ENCODE data around the gene PITX3.
"Not testable (repeated sequence)": the region's sequence is repeated elsewhere in the genome, so short reads cannot be mapped to it uniquely, and the experiment has no call there.

The PITX3 gene

GRCh38 chr10:102225646-102226541 lies 15.4 kb downstream of the PITX3 start, which contains the start of gene ELOVL3:
TSS of gene ELOVL3 (plus strand) at chr10:102226299. CDS start at chr10:102226549, 250 bp downstream.
- DNase-seq: no peak

- no peak for DNase-seq
These were observed 18.5 kb downstream of the PITX3 start for GRCh38 chr10:102222797-102223196.

GRCh38 chr10:102220612-102221011 lies 20.7 kb downstream of the PITX3 start:
- DNase-seq: no peak

- no peak for DNase-seq
These were observed 21.9 kb downstream of the PITX3 start for GRCh38 chr10:102219370-102219769.

- not testable (repeated sequence) for DNase-seq
These were observed 27.7 kb downstream of the PITX3 start for GRCh38 chr10:102213599-102213998.

GRCh38 chr10:102211615-102212299 lies 29.6 kb downstream of the PITX3 start:
- no peak for DNase-seq

DNA sequence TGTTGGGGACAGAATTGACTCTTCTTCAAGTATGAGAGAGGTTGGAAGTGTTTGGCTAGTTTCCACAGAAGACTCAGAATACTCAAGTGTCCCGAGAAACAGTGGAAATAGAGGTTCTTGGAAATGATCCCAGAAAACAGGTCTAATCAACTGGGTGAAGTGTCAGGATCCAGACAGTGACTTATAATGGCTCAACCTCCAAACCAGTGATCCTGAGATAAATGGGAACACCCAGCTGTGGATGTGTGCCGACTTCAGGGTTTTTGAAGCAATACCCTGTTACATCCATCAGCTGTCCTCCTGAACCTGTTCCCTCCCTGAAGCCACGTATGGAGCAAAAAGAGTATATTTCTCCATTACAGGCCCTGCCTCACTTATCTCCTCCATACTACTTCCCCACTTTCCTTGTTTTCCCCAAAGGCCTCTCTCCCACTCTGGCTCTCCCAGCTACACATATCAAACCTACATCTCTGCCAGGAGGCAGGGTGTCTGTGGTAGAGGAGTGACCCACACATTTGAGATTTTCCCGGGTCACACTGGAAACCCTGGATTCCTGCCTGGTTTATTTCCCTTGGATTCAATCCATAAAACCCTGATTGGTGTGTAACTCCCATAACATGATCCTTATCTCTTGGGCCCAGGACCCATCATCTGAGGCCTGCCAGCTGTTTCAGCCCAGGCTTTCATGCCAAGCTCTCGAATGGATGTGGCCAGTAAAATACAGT lies 32.8 kb downstream of the PITX3 start:
- no peak for DNase-seq

- DNase-seq: no peak
These were observed 38.9 kb downstream of the PITX3 start for GRCh38 chr10:102202386-102202785.

GRCh38 chr10:102200751-102201640 lies 40.3 kb downstream of the PITX3 start:
- no peak for DNase-seq

GRCh38 chr10:102198027-102198426 lies 43.3 kb downstream of the PITX3 start:
- no peak for DNase-seq

GRCh38 chr10:102196893-102197292 lies 44.4 kb downstream of the PITX3 start:
- DNase-seq: no peak

GRCh38 chr10:102195296-102195870 lies 45.9 kb downstream of the PITX3 start:
- DNase-seq: no peak

GRCh38 chr10:102191956-102192355 lies 49.4 kb downstream of the PITX3 start:
- no peak for DNase-seq

- DNase-seq: not testable (repeated sequence)
These were observed 52.1 kb downstream of the PITX3 start for GRCh38 chr10:102188941-102189898.

DNA sequence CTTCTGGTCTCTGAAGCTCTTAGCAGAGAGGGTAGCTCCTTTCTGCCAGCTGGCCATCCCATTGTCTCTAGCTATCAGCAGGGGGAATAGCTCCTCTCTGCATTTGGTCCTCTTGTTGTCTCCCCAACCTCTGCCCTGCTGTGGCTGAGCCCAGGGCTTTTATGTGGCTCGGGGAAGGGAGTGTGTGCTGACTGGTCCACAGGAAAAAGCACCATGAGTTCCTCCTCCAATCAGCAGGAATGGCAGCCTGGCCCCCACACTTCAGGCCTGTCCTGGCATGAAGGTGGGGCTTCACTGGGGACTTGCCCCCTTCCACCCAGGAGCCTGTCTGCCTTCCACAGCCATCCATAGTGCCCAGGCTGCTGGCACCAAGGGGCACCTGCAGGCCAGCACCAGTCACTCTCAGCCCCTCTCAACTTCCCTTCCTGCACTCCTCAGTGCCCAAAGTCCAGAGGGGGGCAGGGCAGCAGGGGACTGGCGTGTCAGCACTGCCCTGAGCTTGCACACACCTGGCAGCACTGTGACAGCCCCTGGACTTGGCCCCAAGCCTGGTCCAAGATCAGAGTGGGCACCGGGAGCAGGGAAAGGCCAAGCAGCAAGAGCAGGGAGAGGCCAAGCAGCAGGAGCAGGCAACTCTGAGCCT lies 52.9 kb downstream of the PITX3 start:
- DNase-seq: no peak

GRCh38 chr10:102185811-102186527 lies 55.3 kb downstream of the PITX3 start:
- no peak for DNase-seq

GRCh38 chr10:102185272-102185671 lies 56.0 kb downstream of the PITX3 start:
- DNase-seq: no peak

- DNase-seq: no peak
These were observed 56.7 kb downstream of the PITX3 start for GRCh38 chr10:102184606-102185005.
